Measurements from ENCODE around the gene LCE1E. TPM values are rescaled to one million over a fixed set of nuclear protein-coding genes. Genes with fewer than 3 reads are reported as not detected.

LCE1E gene
- total and polyA plus RNA-seq, 10 of the 15 experiments (the other 5 are each of a cell fraction or from before 2014, with no cell fraction given): 0.33 to 8.2 (median 1.3) TPM; not detected in 1

- Histone ChIP-seq H3K4me3 (no peak overlapping the region), H3K4me1 (ENCODE audit: control insufficient read depth, insufficient read depth, low read length) (no peaks in the 10 kb centered on the region; the same call in 1 of the 2 replicates), H4K20me1 (ENCODE audit: control insufficient read depth, insufficient read depth) (no peaks in the 10 kb centered on the region), H3K4me2 (ENCODE audit: control insufficient read depth, insufficient read depth) (no peak overlapping the region), H3K9ac (ENCODE audit: control insufficient read depth, insufficient read depth, low read length) (no peak overlapping the region), H3K9me3 (replicated peaks; ENCODE audit: control insufficient read depth, insufficient read depth, low read length) (no peaks in the 10 kb centered on the region), H2AFZ (ENCODE audit: control insufficient read depth, low read depth, low read length) (no peak overlapping the region), H3K27ac (ENCODE audit: control insufficient read depth, insufficient read depth) (no peak overlapping the region), H3K79me2 (ENCODE audit: control insufficient read depth, insufficient read depth, low read length) (no peaks in the 10 kb centered on the region), H3K27me3 (replicated peaks in 1 of 2; ENCODE audit: control insufficient read depth in 2 of 2, insufficient read depth in 2 of 2, low read length in 1 of 2) (no peaks in the 10 kb centered on the region), H3K36me3 (ENCODE audit: control insufficient read depth in 2 of 2, insufficient read depth in 2 of 2, low read length in 1 of 2) (no peaks in the 10 kb centered on the region)
- no TSS peak for BruUV-seq (replicated peaks)
- DNase-seq (ENCODE audit: low read depth, low spot score) (no peak), ATAC-seq (no peak), FAIRE-seq (no peak)
- intact Hi-C loops (cut with micrococcal nuclease; ENCODE audit: unreplicated experiment) (no loop called here), in situ Hi-C loops (cut with MboI) (no loop called here)
- ChIA-PET POLR2A (no interaction called here), RAD21 (ENCODE audit: unreplicated experiment) (no interaction called here), SMC1A (ENCODE audit: uncharacterized antibody, unreplicated experiment) (no interaction called here), CTCF (no interaction called here)
- TF ChIP-seq STAT3 (IDR thresholded peaks at IDR 0.05; ENCODE audit: low read depth, low read length): no peak
- TF ChIP-seq, protein P1, sequence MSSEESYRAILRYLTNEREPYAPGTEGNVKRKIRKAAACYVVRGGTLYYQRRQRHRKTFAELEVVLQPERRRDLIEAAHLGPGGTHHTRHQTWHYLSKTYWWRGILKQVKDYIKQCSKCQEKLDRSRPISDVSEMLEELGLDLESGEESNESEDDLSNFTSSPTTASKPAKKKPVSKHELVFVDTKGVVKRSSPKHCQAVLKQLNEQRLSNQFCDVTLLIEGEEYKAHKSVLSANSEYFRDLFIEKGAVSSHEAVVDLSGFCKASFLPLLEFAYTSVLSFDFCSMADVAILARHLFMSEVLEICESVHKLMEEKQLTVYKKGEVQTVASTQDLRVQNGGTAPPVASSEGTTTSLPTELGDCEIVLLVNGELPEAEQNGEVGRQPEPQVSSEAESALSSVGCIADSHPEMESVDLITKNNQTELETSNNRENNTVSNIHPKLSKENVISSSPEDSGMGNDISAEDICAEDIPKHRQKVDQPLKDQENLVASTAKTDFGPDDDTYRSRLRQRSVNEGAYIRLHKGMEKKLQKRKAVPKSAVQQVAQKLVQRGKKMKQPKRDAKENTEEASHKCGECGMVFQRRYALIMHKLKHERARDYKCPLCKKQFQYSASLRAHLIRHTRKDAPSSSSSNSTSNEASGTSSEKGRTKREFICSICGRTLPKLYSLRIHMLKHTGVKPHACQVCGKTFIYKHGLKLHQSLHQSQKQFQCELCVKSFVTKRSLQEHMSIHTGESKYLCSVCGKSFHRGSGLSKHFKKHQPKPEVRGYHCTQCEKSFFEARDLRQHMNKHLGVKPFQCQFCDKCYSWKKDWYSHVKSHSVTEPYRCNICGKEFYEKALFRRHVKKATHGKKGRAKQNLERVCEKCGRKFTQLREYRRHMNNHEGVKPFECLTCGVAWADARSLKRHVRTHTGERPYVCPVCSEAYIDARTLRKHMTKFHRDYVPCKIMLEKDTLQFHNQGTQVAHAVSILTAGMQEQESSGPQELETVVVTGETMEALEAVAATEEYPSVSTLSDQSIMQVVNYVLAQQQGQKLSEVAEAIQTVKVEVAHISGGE (CRISPR knock-in tag; IDR thresholded peaks at IDR 0.05): no peak
- TF ChIP-seq SMC3 (IDR thresholded peaks at IDR 0.05; ENCODE audit: borderline replicate concordance, low read length): no peak
- no peak for TF ChIP-seq ZNF217 (IDR thresholded peaks at IDR 0.05)
- TF ChIP-seq ZNF622 (IDR thresholded peaks at IDR 0.05): no peak
- no peak for TF ChIP-seq SUZ12 (IDR thresholded peaks at IDR 0.05; ENCODE audit: unreplicated experiment)
- TF ChIP-seq BMI1 (IDR thresholded peaks at IDR 0.05; ENCODE audit: borderline replicate concordance): no peak
- TF ChIP-seq SMARCA5 (IDR thresholded peaks at IDR 0.05): no peak
- no peak for TF ChIP-seq MEF2A (IDR thresholded peaks at IDR 0.05; ENCODE audit: insufficient read depth, low read depth, low read length)
- TF ChIP-seq CBFB (IDR thresholded peaks at IDR 0.05; ENCODE audit: low read depth): no peak
Observed at GRCh38 chr1:152824964-152825363, 38.9 kb downstream of the LCE1E start.
